Measurements from ENCODE around the gene ZNF653. TPM values are rescaled to one million over a fixed set of nuclear protein-coding genes. Genes with fewer than 3 reads are reported as not detected.

ZNF653 gene
- total and polyA plus RNA-seq, 2 donors (not counting 1 experiment from before 2014, with no cell fraction given): 24.2 to 26.2 TPM

DNA sequence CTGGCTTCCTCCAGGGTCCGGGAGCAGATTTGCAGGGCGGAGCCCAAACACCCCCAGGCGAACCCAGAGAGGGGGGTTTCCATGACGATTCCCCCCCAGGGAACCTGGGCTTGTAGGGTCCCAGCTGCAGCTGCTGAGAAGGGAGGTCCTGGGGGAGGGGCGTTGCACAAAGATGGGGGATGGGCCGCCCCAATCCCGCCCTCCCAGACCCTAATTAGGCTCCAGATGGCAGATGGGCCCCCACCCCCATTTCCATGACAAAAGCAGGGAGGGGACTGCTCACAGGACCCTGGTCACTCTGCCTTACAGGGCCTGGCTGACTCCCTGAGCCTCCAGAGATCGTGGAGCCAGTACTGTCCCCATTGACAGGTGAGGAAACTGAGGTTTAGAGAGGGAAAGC, 40.0 kb downstream of the ZNF653 start:
- CTCF ChIA-PET: no interaction called here
- peaks cover 0 to 1% (median 0%) of the 10 kb centered on the region in 4 experiments for H3K27me3 ChIP-seq (replicated peaks in 1 of 4; ENCODE audit: control extremely low read depth in 1 of 4, control insufficient read depth in 3 of 4, insufficient read depth in 4 of 4, low read length in 3 of 4)
- H3K4me1 Mint-ChIP-seq: no peaks in the 10 kb centered on the region

DNA sequence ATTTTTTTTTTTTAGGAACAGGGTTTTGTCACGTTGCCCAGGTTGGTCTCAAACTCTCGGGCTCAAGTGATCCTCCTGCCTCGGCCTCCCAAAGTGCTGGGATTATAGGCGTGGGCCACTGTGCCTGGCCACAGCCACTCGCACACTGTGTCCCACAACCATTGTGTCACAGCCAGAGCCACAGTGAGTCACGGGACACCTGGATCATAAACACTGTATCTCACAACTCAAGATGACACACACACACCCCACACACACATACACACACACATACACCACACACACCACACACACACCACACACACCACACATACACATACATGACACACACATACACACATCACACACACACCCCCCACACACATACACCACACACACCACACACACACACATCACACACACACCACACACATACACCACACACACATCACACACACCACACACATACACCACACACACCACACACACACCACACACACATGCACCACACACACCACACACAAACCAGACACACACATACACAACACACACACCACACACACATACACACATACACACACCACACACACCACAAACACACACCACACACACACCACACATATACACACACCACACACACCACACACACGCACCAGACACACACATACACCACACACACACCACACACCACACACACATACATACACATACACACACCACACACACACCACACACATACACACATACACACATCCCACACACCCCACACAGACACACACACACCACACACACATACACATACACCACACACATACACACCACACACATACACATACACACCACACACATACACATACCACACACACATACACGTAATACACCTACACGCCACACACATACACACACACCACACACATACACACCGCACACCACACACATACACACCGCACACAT, 41.0 kb downstream of the ZNF653 start:
- CTCF ChIA-PET: no interaction called here
- no peak overlapping the region for H3K27ac Mint-ChIP-seq
- H3K9me3 ChIP-seq (ENCODE audit: control extremely low read depth in 1 of 3, control insufficient read depth in 2 of 3, insufficient read depth in 1 of 3, low read length in 2 of 3): peaks cover 0 to 4% (median 0%) of the 10 kb centered on the region in 3 donors
- DNase-seq (no peak), ATAC-seq (ENCODE audit: low read depth) (no peak)
- POLR2A ChIA-PET: no interaction called here
- H4K20me1 ChIP-seq (ENCODE audit: control insufficient read depth, insufficient read depth, low read length, poor library complexity, severe bottlenecking): no peaks in the 10 kb centered on the region
- H3K4me1 Mint-ChIP-seq: no peaks in the 10 kb centered on the region
- TF ChIP-seq EZH2 (IDR thresholded peaks at IDR 0.05; ENCODE audit: borderline replicate concordance, insufficient read depth, low read depth, low read length, poor library complexity, severe bottlenecking): no peak
- TF ChIP-seq, protein P1, sequence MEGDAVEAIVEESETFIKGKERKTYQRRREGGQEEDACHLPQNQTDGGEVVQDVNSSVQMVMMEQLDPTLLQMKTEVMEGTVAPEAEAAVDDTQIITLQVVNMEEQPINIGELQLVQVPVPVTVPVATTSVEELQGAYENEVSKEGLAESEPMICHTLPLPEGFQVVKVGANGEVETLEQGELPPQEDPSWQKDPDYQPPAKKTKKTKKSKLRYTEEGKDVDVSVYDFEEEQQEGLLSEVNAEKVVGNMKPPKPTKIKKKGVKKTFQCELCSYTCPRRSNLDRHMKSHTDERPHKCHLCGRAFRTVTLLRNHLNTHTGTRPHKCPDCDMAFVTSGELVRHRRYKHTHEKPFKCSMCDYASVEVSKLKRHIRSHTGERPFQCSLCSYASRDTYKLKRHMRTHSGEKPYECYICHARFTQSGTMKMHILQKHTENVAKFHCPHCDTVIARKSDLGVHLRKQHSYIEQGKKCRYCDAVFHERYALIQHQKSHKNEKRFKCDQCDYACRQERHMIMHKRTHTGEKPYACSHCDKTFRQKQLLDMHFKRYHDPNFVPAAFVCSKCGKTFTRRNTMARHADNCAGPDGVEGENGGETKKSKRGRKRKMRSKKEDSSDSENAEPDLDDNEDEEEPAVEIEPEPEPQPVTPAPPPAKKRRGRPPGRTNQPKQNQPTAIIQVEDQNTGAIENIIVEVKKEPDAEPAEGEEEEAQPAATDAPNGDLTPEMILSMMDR (IDR thresholded peaks at IDR 0.05): no peak
- WGBS (ENCODE audit: insufficient coverage): 84% methylated on average over 11 of the region's 11 CpGs
- H3K4me3 ChIP-seq (ENCODE audit: control extremely low read depth in 1 of 5, extremely low read depth in 1 of 5, insufficient read depth in 1 of 5, low read depth in 2 of 5, low read length in 4 of 5): no peak overlapping the region
- peaks cover 0 to 8% (median 0%) of the 10 kb centered on the region in 4 experiments for H3K27me3 ChIP-seq (replicated peaks in 1 of 4; ENCODE audit: control extremely low read depth in 1 of 4, control insufficient read depth in 3 of 4, insufficient read depth in 4 of 4, low read length in 3 of 4)
- no peak overlapping the region for H3K4me3 Mint-ChIP-seq
- H3K27me3 Mint-ChIP-seq: no peaks in the 10 kb centered on the region
- no peak overlapping the region for H3K27ac ChIP-seq (ENCODE audit: low read length in 2 of 2)
- no peaks in the 10 kb centered on the region for H3K9me3 Mint-ChIP-seq (ENCODE audit: insufficient read depth)
- no peak overlapping the region for H3K9ac ChIP-seq (ENCODE audit: low read length)
- H2AFZ ChIP-seq (ENCODE audit: insufficient read depth, low read depth, low read length, poor library complexity, severe bottlenecking): no peak overlapping the region
- no peaks in the 10 kb centered on the region for H3K4me1 ChIP-seq (ENCODE audit: control insufficient read depth in 2 of 2, insufficient read depth in 2 of 2, low read length in 2 of 2)
- no peaks in the 10 kb centered on the region for H3K79me2 ChIP-seq (ENCODE audit: control insufficient read depth, insufficient read depth, low read length)
- H3K36me3 ChIP-seq (replicated peaks in 1 of 2; ENCODE audit: control extremely low read depth in 1 of 2, control insufficient read depth in 1 of 2, extremely low read depth in 1 of 2, insufficient read depth in 2 of 2, low read length in 1 of 2): no peaks in the 10 kb centered on the region
- H3K4me2 ChIP-seq (replicated peaks; ENCODE audit: low read depth, low read length, poor library complexity, severe bottlenecking): no peak overlapping the region
- intact Hi-C loops (cut with micrococcal nuclease): no loop called here

More for the DNA sequence above, 40.0 kb downstream of the ZNF653 start:
- ATAC-seq (ENCODE audit: low read depth) (no peak), DNase-seq (no peak)
- H3K4me2 ChIP-seq (replicated peaks; ENCODE audit: low read depth, low read length, poor library complexity, severe bottlenecking): no peak overlapping the region
- Mint-ChIP-seq H3K27me3 (no peaks in the 10 kb centered on the region), H3K9me3 (ENCODE audit: insufficient read depth) (no peaks in the 10 kb centered on the region), H3K27ac (no peak overlapping the region), H3K4me3 (no peak overlapping the region)
- H3K36me3 ChIP-seq (replicated peaks in 1 of 2; ENCODE audit: control extremely low read depth in 1 of 2, control insufficient read depth in 1 of 2, extremely low read depth in 1 of 2, insufficient read depth in 2 of 2, low read length in 1 of 2): no peaks in the 10 kb centered on the region
- no peak overlapping the region for H3K4me3 ChIP-seq (ENCODE audit: control extremely low read depth in 1 of 5, extremely low read depth in 1 of 5, insufficient read depth in 1 of 5, low read depth in 2 of 5, low read length in 4 of 5)
- H3K4me1 ChIP-seq (ENCODE audit: control insufficient read depth in 2 of 2, insufficient read depth in 2 of 2, low read length in 2 of 2): no peaks in the 10 kb centered on the region
- no peak overlapping the region for H3K27ac ChIP-seq (ENCODE audit: low read length in 2 of 2)
- no peaks in the 10 kb centered on the region for H4K20me1 ChIP-seq (ENCODE audit: control insufficient read depth, insufficient read depth, low read length, poor library complexity, severe bottlenecking)
- H2AFZ ChIP-seq (ENCODE audit: insufficient read depth, low read depth, low read length, poor library complexity, severe bottlenecking): no peak overlapping the region
- WGBS (ENCODE audit: insufficient coverage): 34% methylated on average over 4 of the region's 8 CpGs
- no peak overlapping the region for H3K9ac ChIP-seq (ENCODE audit: low read length)
- TF ChIP-seq, protein P1 (IDR thresholded peaks at IDR 0.05): no peak
- no peak for TF ChIP-seq EZH2 (IDR thresholded peaks at IDR 0.05; ENCODE audit: borderline replicate concordance, insufficient read depth, low read depth, low read length, poor library complexity, severe bottlenecking)
- no peaks in the 10 kb centered on the region for H3K9me3 ChIP-seq (ENCODE audit: control extremely low read depth in 1 of 3, control insufficient read depth in 2 of 3, insufficient read depth in 1 of 3, low read length in 2 of 3)
- POLR2A ChIA-PET: no interaction called here
- intact Hi-C loops (cut with micrococcal nuclease): no loop called here
- H3K79me2 ChIP-seq (ENCODE audit: control insufficient read depth, insufficient read depth, low read length): no peaks in the 10 kb centered on the region
